Activated CD4-positive, CD25-positive, alpha-beta regulatory T cell (primary cell): ENCODE measurements around the gene CDC7.

Experiments
- DNase-seq, 4 experiments: peaks; one replicate each; lab custom pipeline; 2025; lab: John Stamatoyannopoulos, UW

CDC7 gene

GRCh38 chr1:91548376-91549040 lies 47.9 kb downstream of the CDC7 start:
- DNase-seq: no peak

- DNase-seq: no peak
These were observed 48.5 kb downstream of the CDC7 start for GRCh38 chr1:91549041-91549735.

DNA sequence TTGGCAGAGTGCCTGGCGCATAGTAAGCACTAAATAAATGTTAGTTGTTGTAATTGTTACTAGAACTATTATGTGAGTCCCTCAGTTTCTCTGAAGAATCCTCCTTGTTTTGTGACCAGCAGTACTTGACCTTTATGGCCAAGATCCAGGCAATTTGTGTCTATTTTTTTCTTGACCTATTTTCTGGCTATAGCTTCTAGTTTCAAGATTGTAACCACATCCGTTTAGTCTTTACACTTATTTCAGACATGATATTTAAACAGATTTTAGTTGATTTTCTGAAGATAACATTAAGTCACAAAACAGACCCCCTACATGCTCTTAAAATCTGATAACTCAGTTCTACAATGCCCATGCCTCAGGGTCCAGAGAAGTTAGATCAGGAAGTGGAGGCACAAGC lies 50.3 kb downstream of the CDC7 start:
- DNase-seq: no peak

DNA sequence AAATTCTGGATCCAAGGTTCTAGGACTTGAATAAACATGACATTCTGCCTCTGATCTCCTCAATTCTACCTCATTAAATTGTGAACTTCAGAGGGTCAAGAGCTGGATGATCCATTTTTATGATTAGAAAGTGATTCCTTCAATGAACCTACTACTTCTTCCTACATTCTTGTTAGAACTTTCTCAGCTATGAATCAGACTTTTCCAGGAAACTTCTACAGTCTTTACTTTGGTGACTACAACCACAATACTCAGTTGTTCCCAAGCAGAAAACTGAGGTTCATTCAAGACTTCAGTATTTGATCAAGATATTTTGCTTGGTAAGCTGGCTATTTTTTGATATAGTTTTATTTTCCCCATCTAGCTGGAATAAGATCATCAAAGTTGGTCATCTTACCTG lies 51.4 kb downstream of the CDC7 start:
- no peak for DNase-seq

- no peak for DNase-seq
These were observed 51.9 kb downstream of the CDC7 start for GRCh38 chr1:91552596-91552995.

DNA sequence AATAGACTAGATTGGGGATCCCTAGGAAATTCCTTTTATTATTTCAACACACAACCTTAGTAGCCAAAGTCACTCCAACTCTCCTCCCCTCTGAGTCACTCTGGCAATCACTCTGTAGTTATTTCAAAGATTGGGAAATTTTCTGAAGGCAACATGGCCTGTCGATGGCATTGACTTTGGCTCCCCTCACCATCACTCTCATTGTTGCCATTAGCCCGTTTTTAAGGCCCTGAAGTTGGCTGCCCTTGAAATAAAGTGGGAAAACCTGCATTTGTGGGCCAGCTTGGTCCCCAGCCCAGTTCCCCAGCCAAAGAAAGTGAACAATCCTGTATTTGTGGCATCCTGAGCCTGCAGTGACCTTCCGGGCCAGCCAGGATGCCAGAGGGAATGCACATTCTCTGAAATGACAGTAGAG lies 52.5 kb downstream of the CDC7 start:
- DNase-seq: no peak

- DNase-seq: no peak
These were observed 54.6 kb downstream of the CDC7 start for GRCh38 chr1:91555074-91555730.

GRCh38 chr1:91555821-91556531 lies 55.3 kb downstream of the CDC7 start:
- peak in 1 of 4 experiments; percentile 9 for DNase-seq

GRCh38 chr1:91556556-91556955 lies 55.9 kb downstream of the CDC7 start:
- DNase-seq: no peak

- DNase-seq: no peak
These were observed 56.5 kb downstream of the CDC7 start for GRCh38 chr1:91557039-91557690.

GRCh38 chr1:91557826-91558225 lies 57.2 kb downstream of the CDC7 start:
- DNase-seq: no peak

- no peak for DNase-seq
These were observed 58.5 kb downstream of the CDC7 start for GRCh38 chr1:91559046-91559750.

DNA sequence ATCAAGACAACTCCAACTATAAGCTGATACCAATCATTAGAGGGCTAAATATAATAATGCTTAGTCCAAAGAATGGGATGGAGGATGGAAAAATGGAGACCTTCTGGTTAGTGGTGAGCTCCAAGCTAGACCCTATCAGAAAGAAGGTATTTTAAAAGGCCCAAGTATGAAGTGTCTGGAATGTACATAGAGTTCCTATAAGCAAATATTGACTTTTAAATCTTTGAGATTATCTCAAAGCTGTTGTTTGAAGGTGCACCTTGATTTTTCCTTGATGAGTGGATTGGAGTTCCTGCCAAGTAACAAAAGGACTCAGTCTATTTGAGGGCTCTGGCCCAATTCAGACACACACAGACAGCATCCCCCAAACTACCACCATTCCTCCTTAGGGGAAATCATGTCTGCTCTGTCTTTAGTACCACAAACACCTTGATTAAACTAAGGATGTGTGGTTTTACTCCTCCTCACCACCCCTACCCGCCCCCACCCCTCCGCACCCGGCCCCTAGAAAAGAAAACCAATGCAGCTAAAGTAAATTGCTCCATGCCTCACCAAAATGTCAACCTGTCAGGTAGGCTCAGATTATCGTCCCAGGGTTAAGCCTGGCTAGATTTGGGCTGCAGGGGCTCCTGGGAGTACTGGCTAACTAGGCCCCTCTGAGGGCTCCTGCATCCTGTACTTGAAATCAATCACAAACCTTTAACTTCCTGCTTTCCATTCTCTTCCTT lies 59.4 kb downstream of the CDC7 start:
- DNase-seq: no peak

DNA sequence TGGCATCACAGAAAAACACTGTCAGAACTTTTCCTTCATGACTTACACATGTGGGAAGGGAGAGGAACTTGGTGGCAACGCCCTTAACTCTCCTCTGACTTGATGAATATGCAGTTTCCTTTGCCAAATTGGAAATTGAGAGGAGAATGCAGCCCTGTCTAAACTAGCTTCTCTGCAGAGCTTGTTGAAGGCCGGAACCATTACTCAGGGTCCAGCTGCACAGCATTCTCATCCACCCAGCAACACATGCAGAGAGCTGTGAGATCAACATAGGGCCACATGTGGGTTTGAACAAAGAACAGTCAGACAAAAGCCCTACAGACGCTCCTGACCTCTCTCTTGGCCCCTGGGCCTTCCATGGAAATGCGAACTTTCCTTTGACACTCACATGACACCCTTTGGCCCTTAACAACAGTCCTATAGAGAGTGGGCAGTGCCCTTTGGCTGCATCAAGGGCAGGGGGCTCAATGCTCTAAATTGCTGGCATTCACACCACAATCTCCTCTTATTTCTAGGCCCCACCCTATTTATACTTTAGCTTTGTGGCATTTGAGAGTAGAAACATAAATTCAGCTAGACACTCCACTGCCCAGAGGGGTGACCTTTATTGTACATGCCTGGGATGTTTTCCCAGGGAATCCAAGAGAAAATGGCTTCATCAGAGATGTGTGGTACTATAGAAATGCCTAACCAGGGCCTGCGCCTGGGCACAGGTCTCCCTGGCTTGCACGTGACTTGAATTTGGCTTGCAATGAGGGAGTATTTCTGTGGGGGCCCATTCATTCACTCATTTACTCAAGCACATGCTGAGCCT lies 64.4 kb downstream of the CDC7 start:
- no peak for DNase-seq

GRCh38 chr1:91567583-91567982 lies 66.9 kb downstream of the CDC7 start:
- no peak for DNase-seq

DNA sequence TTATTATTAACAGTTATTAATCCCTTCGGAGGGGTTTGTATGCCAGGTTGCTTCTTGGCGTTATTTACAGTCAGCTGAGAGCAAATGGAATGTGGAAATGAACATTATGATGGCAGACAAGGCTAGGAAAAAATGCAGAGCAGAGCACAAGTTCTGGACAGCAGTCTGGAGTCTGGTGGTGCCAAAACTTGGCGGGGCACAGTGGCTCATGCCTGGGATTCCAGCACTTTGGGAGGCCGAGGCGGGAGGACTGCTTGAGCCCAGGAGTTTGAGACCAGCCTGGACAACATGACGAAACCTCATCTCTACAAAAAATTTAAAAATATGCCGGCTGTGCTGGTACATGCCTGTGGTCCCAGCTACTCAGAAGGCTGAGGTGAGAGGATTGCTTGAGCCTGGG lies 67.6 kb downstream of the CDC7 start:
- DNase-seq: no peak

DNA sequence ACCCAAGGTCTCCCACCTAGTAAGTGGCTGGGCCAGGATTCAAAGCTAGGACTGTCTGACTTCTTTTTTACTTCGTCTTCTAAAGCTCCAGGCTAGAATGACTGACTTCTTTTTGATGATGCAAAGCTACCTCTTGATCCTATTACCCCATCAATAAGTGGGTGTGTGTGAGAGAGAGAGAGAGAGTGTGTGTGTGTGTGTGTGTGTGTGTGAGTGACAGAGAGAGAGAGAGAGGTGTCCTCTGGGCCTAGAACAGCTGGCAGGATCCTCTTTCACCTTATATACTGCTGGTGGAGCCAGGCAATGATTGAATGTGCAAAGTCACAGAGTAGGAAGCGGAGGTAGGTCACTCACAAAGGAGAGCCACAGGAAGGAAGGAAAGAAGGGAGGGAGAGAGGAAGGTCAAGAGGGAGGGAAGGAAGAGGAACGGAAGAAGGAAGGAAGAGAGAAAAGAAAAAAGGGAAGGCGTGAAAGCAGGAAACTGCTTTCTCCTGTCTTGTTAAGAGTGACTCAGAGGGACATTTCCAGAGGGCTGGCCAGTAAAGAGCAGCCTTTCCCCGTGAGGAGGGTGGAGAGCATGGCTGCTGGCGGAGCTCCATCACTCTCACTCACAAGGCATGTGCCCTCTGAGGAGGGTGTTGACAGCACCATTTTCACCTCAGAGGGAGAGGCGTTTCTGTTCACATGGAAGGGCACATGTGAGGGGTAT lies 68.9 kb downstream of the CDC7 start:
- no peak for DNase-seq

DNA sequence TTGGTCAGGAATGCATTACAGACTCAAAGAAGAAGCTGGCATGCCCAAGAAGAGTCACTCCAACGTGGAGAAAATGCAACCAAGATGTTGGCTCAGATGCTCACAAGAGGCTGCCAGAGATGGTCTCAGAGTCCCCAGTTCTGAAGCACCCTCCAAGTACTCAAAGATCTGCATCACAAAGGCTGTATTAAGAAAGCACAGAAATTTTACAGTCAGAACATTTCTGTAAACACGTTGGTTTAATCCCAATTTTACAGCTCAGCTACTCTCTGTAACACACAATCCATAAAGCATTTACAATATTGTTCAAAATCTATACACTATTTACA lies 69.4 kb downstream of the CDC7 start:
- DNase-seq: no peak

- DNase-seq: no peak
These were observed 71.4 kb downstream of the CDC7 start for GRCh38 chr1:91572044-91572443.
